DND-41 (cell line): ENCODE results near the gene IGLL5.

ENCODE experiments used
- EZH2 ChIP-seq: IDR thresholded peaks from 3 replicates; pipeline ENCODE4 v1.6.1; 2012; ENCODE audit warnings: borderline replicate concordance, low read depth, mild to moderate bottlenecking, moderate library complexity, low read length, inconsistent platforms; ENCODE audit not compliant: severe bottlenecking
- TF ChIP-seq, protein P1 (sequence below): IDR thresholded peaks from 2 replicates; pipeline ENCODE4 v1.5.1; 2012; ENCODE audit warnings: borderline replicate concordance, low read length, moderate library complexity, mild to moderate bottlenecking; ENCODE audit not compliant: poor library complexity, severe bottlenecking; ENCODE audit errors: extremely low read depth

DNA sequence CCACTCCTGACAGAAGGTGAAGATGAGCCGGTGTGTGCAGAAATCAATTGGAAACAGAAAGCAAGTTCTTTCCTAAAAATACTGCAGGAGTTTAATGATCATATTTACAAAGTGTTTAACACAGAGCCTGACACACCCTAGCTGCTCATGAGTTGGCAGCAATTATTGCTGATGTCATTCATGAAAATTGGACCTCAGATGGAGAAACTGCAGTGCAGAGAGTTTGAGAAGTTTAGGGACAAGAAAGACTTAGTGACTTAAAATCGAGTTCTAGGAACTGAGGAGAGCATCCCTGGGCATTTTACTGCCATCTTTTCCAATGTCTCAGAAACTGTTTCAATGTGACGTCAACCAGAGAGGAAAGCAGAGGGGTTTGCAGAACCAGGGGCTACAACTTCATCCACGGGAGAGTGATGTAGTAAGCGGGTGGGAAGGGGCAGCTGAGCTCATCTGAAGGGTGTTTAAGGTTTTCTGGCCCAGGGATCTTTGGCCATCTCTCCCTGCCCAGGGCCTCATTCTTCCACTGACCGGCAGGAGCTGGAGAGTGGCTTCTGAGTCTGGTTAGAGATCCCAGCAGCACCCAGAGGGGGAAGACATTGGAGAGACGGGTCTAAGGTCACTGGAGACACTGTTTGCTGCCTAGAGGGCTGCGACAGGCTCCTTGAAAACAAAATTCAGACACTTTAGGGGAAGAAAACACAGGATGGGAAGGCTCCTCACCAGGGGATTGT is 21.1 kb upstream of the IGLL5 start:
- TF ChIP-seq, protein P1, sequence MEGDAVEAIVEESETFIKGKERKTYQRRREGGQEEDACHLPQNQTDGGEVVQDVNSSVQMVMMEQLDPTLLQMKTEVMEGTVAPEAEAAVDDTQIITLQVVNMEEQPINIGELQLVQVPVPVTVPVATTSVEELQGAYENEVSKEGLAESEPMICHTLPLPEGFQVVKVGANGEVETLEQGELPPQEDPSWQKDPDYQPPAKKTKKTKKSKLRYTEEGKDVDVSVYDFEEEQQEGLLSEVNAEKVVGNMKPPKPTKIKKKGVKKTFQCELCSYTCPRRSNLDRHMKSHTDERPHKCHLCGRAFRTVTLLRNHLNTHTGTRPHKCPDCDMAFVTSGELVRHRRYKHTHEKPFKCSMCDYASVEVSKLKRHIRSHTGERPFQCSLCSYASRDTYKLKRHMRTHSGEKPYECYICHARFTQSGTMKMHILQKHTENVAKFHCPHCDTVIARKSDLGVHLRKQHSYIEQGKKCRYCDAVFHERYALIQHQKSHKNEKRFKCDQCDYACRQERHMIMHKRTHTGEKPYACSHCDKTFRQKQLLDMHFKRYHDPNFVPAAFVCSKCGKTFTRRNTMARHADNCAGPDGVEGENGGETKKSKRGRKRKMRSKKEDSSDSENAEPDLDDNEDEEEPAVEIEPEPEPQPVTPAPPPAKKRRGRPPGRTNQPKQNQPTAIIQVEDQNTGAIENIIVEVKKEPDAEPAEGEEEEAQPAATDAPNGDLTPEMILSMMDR, result no peak
- TF ChIP-seq EZH2, result no peak
